Neural cell (in vitro differentiated cells): ENCODE measurements around the gene SMIM23. TPM values are rescaled to one million over a fixed set of nuclear protein-coding genes. Genes with fewer than 3 reads are reported as not detected.

Experiments used
- H2AFZ ChIP-seq: fragments of 200-600, 300-800 bp; sonication (generic), shearing (Covaris generic); 2 replicates; pipeline ENCODE4 v1.6.0; 2014; ENCODE audit warnings: low read depth, mild to moderate bottlenecking, antibody characterized with exemption, low read length, moderate library complexity
- H3F3A ChIP-seq: fragments of 200-600 bp; shearing (Covaris generic); 2 replicates; pipeline ENCODE4 v1.6.1; 2016; ENCODE audit warnings: mild to moderate bottlenecking, moderate library complexity, mixed read lengths, antibody characterized with exemption, low read length; ENCODE audit not compliant: insufficient read depth, poor library complexity, severe bottlenecking
- H3K27ac ChIP-seq: fragments of 200-600, 300-800 bp; sonication (generic), shearing (Covaris generic); 2 replicates; pipeline ENCODE4 v1.5.1; 2014; ENCODE audit warnings: mild to moderate bottlenecking, low read length, moderate library complexity
- H3K27me3 ChIP-seq: fragments of 300-800, 200-600 bp; sonication (generic), shearing (Covaris generic); 2 replicates; pipeline ENCODE4 v1.6.0; 2014; ENCODE audit warnings: mild to moderate bottlenecking, low read depth, low read length, moderate library complexity; ENCODE audit not compliant: insufficient read depth
- H3K36me3 ChIP-seq: fragments of 300-800, 200-600 bp; sonication (generic), shearing (Covaris generic); 2 replicates; pipeline ENCODE4 v1.5.1; 2014; ENCODE audit warnings: mild to moderate bottlenecking, antibody characterized with exemption, low read length, moderate library complexity; ENCODE audit not compliant: insufficient read depth
- H3K4me2 ChIP-seq: fragments of 300-800, 200-600 bp; sonication (generic), shearing (Covaris generic); 2 replicates; pipeline ENCODE4 v1.6.0; 2014; ENCODE audit warnings: mild to moderate bottlenecking, low read length
- H3K4me3 ChIP-seq: fragments of 300-800, 200-600 bp; sonication (generic), shearing (Covaris generic); 2 replicates; pipeline ENCODE4 v1.5.1; 2014; ENCODE audit warnings: mild to moderate bottlenecking, low read length, moderate library complexity
- H3K79me2 ChIP-seq: fragments of 200-600 bp; shearing (Covaris generic); replicated peaks from 2 replicates; pipeline ENCODE4 v1.6.0; 2014; ENCODE audit warnings: mild to moderate bottlenecking, low read length, moderate library complexity; ENCODE audit not compliant: insufficient read depth
- H3K9ac ChIP-seq: fragments of 300-800, 200-600 bp; sonication (generic), shearing (Covaris generic); 2 replicates; pipeline ENCODE4 v1.6.1; 2016; ENCODE audit warnings: mild to moderate bottlenecking, low read length, mixed read lengths
- H3K9me2 ChIP-seq: fragments of 200-600 bp; shearing (Covaris generic); 2 replicates; pipeline ENCODE4 v1.6.1; 2016; ENCODE audit warnings: mild to moderate bottlenecking, low read length, mixed read lengths; ENCODE audit not compliant: insufficient read depth
- H3K9me3 ChIP-seq: fragments of 200-600, 300-800 bp; sonication (generic), shearing (Covaris generic); 2 replicates; pipeline ENCODE4 v1.6.1; 2016; ENCODE audit warnings: mild to moderate bottlenecking, mixed run types, low read length, moderate library complexity, mixed read lengths
- H4K20me1 ChIP-seq: fragments of 200-600 bp; shearing (Covaris generic); 2 replicates; pipeline ENCODE4 v1.6.1; 2016; ENCODE audit warnings: mild to moderate bottlenecking, mixed run types; ENCODE audit not compliant: insufficient read depth
- EP300 ChIP-seq: fragments of 450-650 bp; conservative IDR thresholded peaks from 2 replicates; pipeline ENCODE4 v1.6.1; 2014; ENCODE audit warnings: antibody characterized with exemption, mild to moderate bottlenecking, moderate library complexity; ENCODE audit not compliant: poor library complexity, severe bottlenecking
- EZH2 ChIP-seq: fragments of 200-600, 300-800 bp; shearing (Covaris generic), sonication (generic); IDR thresholded peaks from 2 replicates; pipeline ENCODE4 v1.6.1; 2014; ENCODE audit warnings: antibody characterized with exemption, low read length, borderline replicate concordance, mild to moderate bottlenecking; ENCODE audit not compliant: insufficient read depth, poor library complexity, severe bottlenecking
- MXI1 ChIP-seq: fragments of 450-650 bp; conservative IDR thresholded peaks from 2 replicates; pipeline ENCODE4 v1.6.1; 2014; ENCODE audit warnings: antibody characterized with exemption, mild to moderate bottlenecking; ENCODE audit not compliant: poor library complexity, severe bottlenecking
- POLR2AphosphoS5 ChIP-seq: IDR thresholded peaks from 2 replicates; pipeline ENCODE4 v1.6.1; 2012
- RAD21 ChIP-seq: fragments of 450-650 bp; conservative IDR thresholded peaks from 2 replicates; pipeline ENCODE4 v1.6.1; 2014; ENCODE audit warnings: antibody characterized with exemption, mild to moderate bottlenecking, moderate library complexity
- SMC3 ChIP-seq: fragments of 450-650 bp; conservative IDR thresholded peaks from 2 replicates; pipeline ENCODE4 v1.6.1; 2014; ENCODE audit warnings: antibody characterized with exemption, mild to moderate bottlenecking, moderate library complexity; ENCODE audit not compliant: poor library complexity
- TAF1 ChIP-seq: IDR thresholded peaks from 2 replicates; pipeline ENCODE4 v1.6.1; 2012; ENCODE audit warnings: low read depth
- polyA plus RNA-seq: library from polyadenylated mRNA; depleted of rRNA; stranded (reverse); fragments of >200 nt; gene quantifications from 2 replicates; pipeline ENCODE4 v1.2.3, GENCODE V29; 2014
- TF ChIP-seq, protein P1 (sequence below): fragments of 450-650 bp; IDR thresholded peaks from 2 replicates; pipeline ENCODE4 v1.5.1; 2014; ENCODE audit warnings: antibody characterized with exemption, mild to moderate bottlenecking, moderate library complexity; ENCODE audit not compliant: poor library complexity, severe bottlenecking
- TF ChIP-seq, protein P2 (sequence below): IDR thresholded peaks from 2 replicates; pipeline ENCODE4 v1.6.1; 2012; ENCODE audit warnings: borderline replicate concordance

The SMIM23 gene
- polyA plus RNA-seq, 1 donor from 2014 or later: not detected

DNA sequence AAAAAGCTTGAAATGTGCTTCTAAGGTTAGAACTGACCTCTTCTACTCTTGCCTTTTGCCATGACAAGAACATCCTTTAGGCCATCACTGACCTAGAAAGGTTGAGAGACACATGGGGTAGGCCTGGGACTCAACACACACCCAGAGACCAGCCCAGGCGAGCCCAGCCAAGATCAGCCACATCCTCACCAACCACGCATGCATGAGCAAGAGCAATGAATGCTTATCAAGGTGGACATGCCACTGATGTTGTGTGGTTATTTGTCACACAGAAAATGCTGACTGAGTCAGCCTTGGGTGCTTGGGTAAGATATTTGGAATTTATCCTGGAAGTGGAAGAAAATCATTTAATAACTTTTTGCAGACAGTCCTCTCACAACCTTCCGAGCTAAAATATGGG, 39.4 kb downstream of the SMIM23 start:
- Histone ChIP-seq H3K4me2 (no peak overlapping the region), H3F3A (no peaks in the 10 kb centered on the region), H2AFZ (no peak overlapping the region), H3K79me2 (no peaks in the 10 kb centered on the region), H3K36me3 (no peaks in the 10 kb centered on the region), H3K27ac (no peak overlapping the region), H3K9me2 (no peaks in the 10 kb centered on the region), H3K9me3 (no peaks in the 10 kb centered on the region), H4K20me1 (no peaks in the 10 kb centered on the region), H3K4me3 (no peak overlapping the region), H3K9ac (no peak overlapping the region), H3K27me3 (no peaks in the 10 kb centered on the region)
- TF ChIP-seq, protein P1, sequence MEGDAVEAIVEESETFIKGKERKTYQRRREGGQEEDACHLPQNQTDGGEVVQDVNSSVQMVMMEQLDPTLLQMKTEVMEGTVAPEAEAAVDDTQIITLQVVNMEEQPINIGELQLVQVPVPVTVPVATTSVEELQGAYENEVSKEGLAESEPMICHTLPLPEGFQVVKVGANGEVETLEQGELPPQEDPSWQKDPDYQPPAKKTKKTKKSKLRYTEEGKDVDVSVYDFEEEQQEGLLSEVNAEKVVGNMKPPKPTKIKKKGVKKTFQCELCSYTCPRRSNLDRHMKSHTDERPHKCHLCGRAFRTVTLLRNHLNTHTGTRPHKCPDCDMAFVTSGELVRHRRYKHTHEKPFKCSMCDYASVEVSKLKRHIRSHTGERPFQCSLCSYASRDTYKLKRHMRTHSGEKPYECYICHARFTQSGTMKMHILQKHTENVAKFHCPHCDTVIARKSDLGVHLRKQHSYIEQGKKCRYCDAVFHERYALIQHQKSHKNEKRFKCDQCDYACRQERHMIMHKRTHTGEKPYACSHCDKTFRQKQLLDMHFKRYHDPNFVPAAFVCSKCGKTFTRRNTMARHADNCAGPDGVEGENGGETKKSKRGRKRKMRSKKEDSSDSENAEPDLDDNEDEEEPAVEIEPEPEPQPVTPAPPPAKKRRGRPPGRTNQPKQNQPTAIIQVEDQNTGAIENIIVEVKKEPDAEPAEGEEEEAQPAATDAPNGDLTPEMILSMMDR: no peak
- no peak for TF ChIP-seq TAF1
- no peak for TF ChIP-seq RAD21
- no peak for TF ChIP-seq EZH2
- TF ChIP-seq POLR2AphosphoS5: no peak
- no peak for TF ChIP-seq SMC3
- no peak for TF ChIP-seq MXI1
- no peak for TF ChIP-seq EP300
- TF ChIP-seq, protein P2, sequence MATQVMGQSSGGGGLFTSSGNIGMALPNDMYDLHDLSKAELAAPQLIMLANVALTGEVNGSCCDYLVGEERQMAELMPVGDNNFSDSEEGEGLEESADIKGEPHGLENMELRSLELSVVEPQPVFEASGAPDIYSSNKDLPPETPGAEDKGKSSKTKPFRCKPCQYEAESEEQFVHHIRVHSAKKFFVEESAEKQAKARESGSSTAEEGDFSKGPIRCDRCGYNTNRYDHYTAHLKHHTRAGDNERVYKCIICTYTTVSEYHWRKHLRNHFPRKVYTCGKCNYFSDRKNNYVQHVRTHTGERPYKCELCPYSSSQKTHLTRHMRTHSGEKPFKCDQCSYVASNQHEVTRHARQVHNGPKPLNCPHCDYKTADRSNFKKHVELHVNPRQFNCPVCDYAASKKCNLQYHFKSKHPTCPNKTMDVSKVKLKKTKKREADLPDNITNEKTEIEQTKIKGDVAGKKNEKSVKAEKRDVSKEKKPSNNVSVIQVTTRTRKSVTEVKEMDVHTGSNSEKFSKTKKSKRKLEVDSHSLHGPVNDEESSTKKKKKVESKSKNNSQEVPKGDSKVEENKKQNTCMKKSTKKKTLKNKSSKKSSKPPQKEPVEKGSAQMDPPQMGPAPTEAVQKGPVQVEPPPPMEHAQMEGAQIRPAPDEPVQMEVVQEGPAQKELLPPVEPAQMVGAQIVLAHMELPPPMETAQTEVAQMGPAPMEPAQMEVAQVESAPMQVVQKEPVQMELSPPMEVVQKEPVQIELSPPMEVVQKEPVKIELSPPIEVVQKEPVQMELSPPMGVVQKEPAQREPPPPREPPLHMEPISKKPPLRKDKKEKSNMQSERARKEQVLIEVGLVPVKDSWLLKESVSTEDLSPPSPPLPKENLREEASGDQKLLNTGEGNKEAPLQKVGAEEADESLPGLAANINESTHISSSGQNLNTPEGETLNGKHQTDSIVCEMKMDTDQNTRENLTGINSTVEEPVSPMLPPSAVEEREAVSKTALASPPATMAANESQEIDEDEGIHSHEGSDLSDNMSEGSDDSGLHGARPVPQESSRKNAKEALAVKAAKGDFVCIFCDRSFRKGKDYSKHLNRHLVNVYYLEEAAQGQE: no peak

DNA sequence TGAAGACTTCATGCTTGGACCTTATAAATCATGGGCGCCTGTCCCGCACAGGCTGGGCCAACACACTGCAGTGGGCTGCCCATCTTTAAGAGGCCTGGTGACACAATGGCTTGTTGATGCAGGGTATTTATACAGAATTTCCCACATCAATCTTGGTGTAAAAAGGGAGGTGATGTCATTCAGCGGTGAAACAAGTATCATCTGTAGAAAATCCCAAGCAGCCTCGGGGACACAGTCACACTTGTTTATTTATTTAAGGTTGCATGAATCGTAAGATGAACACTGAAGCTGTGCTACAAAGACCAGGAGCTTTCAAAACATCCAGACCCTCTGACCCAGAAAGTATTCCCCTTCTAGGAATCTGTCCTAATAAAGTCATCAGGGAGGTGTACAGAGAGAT, 40.5 kb downstream of the SMIM23 start:
- H3F3A ChIP-seq: no peaks in the 10 kb centered on the region
- H3K79me2 ChIP-seq: no peaks in the 10 kb centered on the region
- H3K27me3 ChIP-seq: no peaks in the 10 kb centered on the region
- no peak overlapping the region for H3K4me3 ChIP-seq
- no peaks in the 10 kb centered on the region for H3K36me3 ChIP-seq
- TF ChIP-seq RAD21: no peak
- no peak for TF ChIP-seq SMC3
- no peak for TF ChIP-seq MXI1
- TF ChIP-seq, protein P1: no peak
- TF ChIP-seq TAF1: no peak
- TF ChIP-seq EP300: no peak
- no peak for TF ChIP-seq POLR2AphosphoS5
- no peak for TF ChIP-seq EZH2
- TF ChIP-seq, protein P2: no peak
- H4K20me1 ChIP-seq: no peaks in the 10 kb centered on the region
- H3K9me2 ChIP-seq: no peaks in the 10 kb centered on the region
- H3K9me3 ChIP-seq: no peaks in the 10 kb centered on the region
- H3K4me2 ChIP-seq: no peak overlapping the region
- no peak overlapping the region for H3K27ac ChIP-seq
- no peak overlapping the region for H3K9ac ChIP-seq
- H2AFZ ChIP-seq: no peak overlapping the region
